C4-2B (cell line): ENCODE results near the gene HTR3B.

Source experiments
- ZFX ChIP-seq: fragments of 450-650 bp; IDR thresholded peaks from 2 replicates; pipeline ENCODE4 v1.6.1; 2017
- TF ChIP-seq, protein P1 (sequence below): fragments of 450-650 bp; conservative IDR thresholded peaks from 2 replicates; pipeline ENCODE4 v1.5.1; 2017; ENCODE audit warnings: mild to moderate bottlenecking

- TF ChIP-seq, protein P1, sequence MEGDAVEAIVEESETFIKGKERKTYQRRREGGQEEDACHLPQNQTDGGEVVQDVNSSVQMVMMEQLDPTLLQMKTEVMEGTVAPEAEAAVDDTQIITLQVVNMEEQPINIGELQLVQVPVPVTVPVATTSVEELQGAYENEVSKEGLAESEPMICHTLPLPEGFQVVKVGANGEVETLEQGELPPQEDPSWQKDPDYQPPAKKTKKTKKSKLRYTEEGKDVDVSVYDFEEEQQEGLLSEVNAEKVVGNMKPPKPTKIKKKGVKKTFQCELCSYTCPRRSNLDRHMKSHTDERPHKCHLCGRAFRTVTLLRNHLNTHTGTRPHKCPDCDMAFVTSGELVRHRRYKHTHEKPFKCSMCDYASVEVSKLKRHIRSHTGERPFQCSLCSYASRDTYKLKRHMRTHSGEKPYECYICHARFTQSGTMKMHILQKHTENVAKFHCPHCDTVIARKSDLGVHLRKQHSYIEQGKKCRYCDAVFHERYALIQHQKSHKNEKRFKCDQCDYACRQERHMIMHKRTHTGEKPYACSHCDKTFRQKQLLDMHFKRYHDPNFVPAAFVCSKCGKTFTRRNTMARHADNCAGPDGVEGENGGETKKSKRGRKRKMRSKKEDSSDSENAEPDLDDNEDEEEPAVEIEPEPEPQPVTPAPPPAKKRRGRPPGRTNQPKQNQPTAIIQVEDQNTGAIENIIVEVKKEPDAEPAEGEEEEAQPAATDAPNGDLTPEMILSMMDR, result no peak
- TF ChIP-seq ZFX, result no peak
These were observed 33.3 kb downstream of the HTR3B start for GRCh38 chr11:113937918-113938317.
